Large intestine (tissue), 3 donors: ENCODE results near the gene FAM210A. TPM values are rescaled to one million over a fixed set of nuclear protein-coding genes. Genes with fewer than 3 reads are reported as not detected.
"Not testable (repeated sequence)": the region's sequence is repeated elsewhere in the genome, so short reads cannot be mapped to it uniquely, and the experiment has no call there.

ENCODE experiments used
- DNase-seq, 2 donors: peaks; one replicate each; pipeline versions ENCODE4 v3.0.0 to v3.0.0-alpha.2; 2013
- H3K27ac ChIP-seq: one replicate; pipeline ENCODE4 v1.5.1; 2013; ENCODE audit warnings: low read length
- H3K27me3 ChIP-seq: 2 replicates; pipeline ENCODE4 v1.6.1; 2013; ENCODE audit warnings: low read length; ENCODE audit not compliant: control insufficient read depth, insufficient read depth
- H3K36me3 ChIP-seq: 2 replicates; pipeline ENCODE4 v1.6.1; 2013; ENCODE audit warnings: low read length; ENCODE audit not compliant: control insufficient read depth, insufficient read depth
- H3K4me1 ChIP-seq: one replicate; pipeline ENCODE4 v1.6.1; 2013; ENCODE audit warnings: low read length; ENCODE audit not compliant: control insufficient read depth, insufficient read depth
- H3K4me3 ChIP-seq: one replicate; pipeline ENCODE4 v1.5.1; 2013; ENCODE audit warnings: low read length
- H3K9me3 ChIP-seq: one replicate; pipeline ENCODE4 v1.6.1; 2013; ENCODE audit warnings: mild to moderate bottlenecking, low read depth, low read length, moderate library complexity; ENCODE audit not compliant: control insufficient read depth
- WGBS: methylation state at CpG from one replicate; pipeline ENCODE4 v1.1.5; 2013; ENCODE audit warnings: low lambda C conversion rate; ENCODE audit not compliant: insufficient coverage; 5-methylcytosine and 5-hydroxymethylcytosine counted together
- polyA plus RNA-seq: library from polyadenylated mRNA; unstranded; fragments of 120-200 nt; gene quantifications from one replicate; pipeline ENCODE4 v1.2.1, GENCODE V29; 2013

The FAM210A gene
- polyA plus RNA-seq, 1 donor, result 16.7 TPM

DNA sequence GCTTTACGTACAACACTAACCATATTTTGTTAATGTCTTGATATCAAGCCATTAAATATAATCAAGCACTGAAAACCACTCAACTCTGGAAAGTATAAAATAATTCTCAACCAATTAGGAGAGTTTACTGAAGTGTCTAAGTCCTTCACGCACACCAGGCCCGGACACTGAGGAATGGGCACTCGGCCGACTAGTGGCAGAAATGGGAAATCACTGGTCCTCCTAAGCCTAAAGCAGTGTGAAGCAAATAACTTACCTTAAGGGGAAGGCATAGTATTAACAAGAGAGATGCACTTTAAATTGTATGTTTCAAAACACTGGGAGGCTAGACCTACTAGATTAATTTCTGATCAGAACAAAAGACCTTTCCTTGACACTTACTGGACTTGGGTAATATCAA, 45.7 kb downstream of the FAM210A start:
- no peak overlapping the region for H3K4me3 ChIP-seq
- no CpG with 5 or more reads among the region's 5 CpGs for WGBS
- peaks cover 3% of the 10 kb centered on the region for H3K36me3 ChIP-seq
- H3K27me3 ChIP-seq, result no peaks in the 10 kb centered on the region
- DNase-seq, result no peak
- H3K4me1 ChIP-seq, result no peaks in the 10 kb centered on the region
- no peak overlapping the region for H3K27ac ChIP-seq
- H3K9me3 ChIP-seq, result no peaks in the 10 kb centered on the region

DNA sequence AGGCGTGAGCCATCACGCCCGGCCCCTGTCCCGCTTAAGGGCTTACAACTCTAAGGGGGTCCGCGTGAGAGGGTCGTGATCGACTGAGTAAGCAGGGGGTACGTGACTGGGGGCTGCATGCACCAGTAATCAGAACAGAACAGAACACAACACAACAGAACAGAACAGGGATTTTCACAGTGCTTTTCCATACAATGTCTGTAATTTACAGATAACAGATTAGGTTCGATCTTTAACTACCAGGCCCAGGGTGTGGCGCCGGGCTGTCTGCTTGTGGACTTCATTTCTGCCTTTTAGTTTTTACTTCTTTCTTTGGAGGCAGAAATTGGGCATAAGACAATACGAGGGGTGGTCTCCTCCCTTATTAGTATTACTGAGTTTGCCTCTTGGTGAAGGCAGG, 49.0 kb downstream of the FAM210A start:
- not testable (repeated sequence) for H3K4me1 ChIP-seq, H3K9me3 ChIP-seq, H3K4me3 ChIP-seq, H3K27me3 ChIP-seq, H3K36me3 ChIP-seq, DNase-seq, H3K27ac ChIP-seq
- WGBS, result 100% methylated on average over 2 of the region's 13 CpGs

DNA sequence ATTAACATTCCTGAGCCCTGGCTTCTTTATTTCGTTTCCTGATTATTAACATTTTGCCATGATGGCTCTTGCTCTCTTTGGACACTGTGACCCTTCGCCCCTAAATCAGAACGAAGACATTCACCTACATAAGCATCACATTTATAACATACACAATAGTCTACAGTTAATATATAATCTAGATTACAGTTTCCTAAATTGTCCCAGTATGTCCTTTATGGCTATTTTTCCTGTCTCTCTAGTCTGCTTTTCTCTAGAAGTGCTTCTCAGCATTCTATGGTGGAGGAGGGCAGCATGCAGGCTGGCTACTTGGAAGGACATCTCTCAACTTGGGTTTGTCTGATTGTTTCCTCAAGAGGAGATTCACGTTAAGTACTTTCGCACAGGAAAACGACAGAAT, 49.9 kb downstream of the FAM210A start:
- no peak for DNase-seq
- Histone ChIP-seq H3K4me1 (no peaks in the 10 kb centered on the region), H3K9me3 (no peaks in the 10 kb centered on the region), H3K4me3 (no peak overlapping the region), H3K36me3 (no peaks in the 10 kb centered on the region), H3K27ac (no peak overlapping the region), H3K27me3 (no peaks in the 10 kb centered on the region)
- WGBS, result 77% methylated on average over 3 of the region's 6 CpGs

DNA sequence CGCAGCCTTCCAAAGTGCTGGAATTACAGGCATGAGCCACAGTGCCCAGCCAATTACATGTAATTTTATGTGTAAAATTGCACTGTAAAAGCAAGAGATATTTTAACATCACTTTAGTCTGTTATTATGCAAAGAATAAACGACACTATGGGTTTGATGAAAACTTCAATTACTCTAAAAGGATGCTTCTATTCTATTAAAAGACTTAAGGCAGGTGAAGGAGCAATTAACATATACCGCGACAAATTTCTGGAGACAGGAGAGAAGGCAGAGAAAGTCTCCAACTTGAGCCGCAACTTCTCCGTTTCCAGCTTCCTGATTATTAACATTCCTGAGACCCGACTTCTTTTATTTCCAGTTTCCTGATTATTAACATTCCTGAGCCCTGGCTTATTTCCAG, 53.7 kb downstream of the FAM210A start:
- no peak overlapping the region for H3K27ac ChIP-seq
- no peak for DNase-seq
- H3K4me1 ChIP-seq, result no peaks in the 10 kb centered on the region
- no peak overlapping the region for H3K4me3 ChIP-seq
- no peaks in the 10 kb centered on the region for H3K9me3 ChIP-seq
- peaks cover 14% of the 10 kb centered on the region for H3K36me3 ChIP-seq
- no peaks in the 10 kb centered on the region for H3K27me3 ChIP-seq
- WGBS, result 100% methylated on average over 4 of the region's 7 CpGs

DNA sequence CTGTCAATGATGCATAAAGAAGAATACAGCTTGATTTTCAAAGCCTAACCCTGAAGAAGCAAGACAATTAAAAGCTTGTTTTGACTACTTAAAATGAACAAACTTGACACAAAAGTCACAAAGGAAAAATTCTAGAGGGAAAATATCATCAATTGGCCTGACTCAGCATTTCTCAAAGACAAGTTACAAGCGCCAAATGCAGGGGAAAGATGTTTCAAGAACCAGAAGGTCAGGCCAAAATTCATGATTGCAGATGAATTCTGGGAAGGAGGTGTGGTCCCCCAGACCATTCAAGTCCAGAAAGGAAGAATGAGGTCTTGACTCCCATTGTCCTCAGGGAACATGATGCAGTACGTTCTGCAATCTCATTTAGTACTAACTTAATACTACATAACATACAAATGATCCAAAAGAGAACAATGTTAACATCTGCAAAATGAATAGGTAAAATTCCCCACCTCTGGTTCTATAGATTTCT, 64.5 kb downstream of the FAM210A start:
- Histone ChIP-seq H3K4me3 (no peak overlapping the region), H3K27me3 (no peaks in the 10 kb centered on the region), H3K4me1 (no peaks in the 10 kb centered on the region), H3K36me3 (peaks cover 6% of the 10 kb centered on the region), H3K9me3 (no peaks in the 10 kb centered on the region), H3K27ac (no peak overlapping the region)
- DNase-seq, result no peak
- no CpG with 5 or more reads among the region's 2 CpGs for WGBS

DNA sequence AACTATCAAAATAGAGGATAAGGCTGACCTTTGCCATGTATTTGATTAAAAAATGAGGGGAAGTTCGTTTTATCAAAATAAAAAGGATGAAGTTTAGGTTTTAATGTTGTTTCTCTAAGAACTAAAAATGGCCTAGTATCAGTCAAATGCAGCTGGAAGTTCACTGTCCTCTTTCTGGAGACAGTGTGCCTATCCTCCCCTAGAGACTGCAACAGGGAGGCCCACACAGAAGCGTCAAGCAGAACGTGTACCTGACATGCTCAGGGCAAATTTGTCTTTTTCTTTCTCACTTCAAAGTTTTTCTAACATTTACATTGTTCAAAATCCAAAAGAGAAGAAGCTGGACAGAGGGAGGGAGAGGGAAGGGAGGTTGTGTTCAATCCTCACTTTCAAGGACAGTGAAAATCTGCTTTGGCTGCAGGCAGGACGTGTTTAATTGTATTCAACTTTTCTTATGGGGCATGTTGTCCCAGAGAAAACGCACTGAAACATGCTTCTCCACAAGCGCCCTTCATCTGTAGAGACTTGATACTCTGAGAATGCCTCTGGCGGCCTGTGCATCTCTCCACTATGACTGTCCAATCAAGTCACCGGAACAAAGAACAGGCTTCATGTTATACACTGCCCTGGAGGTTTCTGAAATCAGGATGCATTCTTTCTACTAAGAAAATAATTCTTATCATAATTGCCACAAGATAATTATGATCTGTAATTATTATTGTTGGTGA, 65.1 kb downstream of the FAM210A start:
- Histone ChIP-seq H3K9me3 (no peaks in the 10 kb centered on the region), H3K27me3 (no peaks in the 10 kb centered on the region), H3K27ac (no peak overlapping the region), H3K4me1 (no peaks in the 10 kb centered on the region), H3K36me3 (peaks cover 5% of the 10 kb centered on the region), H3K4me3 (no peak overlapping the region)
- DNase-seq, result no peak
- WGBS, result 83% methylated on average over 1 of the region's 8 CpGs

DNA sequence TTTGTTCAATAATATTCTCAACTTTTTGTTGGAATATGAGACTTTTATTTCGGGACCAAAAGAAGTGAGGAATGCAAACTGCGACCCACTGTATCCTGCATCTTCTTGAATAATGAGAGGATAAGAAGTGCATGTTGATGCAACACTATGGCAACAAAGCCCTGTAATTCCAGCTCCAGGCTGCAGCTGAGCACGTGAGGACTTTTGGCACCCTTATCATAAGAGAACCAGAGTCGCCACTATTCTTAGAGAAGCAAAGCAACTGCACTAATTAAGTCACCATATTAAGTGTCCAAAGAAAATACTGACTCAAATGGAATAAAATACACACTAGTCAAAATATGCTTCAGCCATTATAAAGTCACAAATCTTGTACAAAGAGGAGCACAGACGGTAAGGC, 65.8 kb downstream of the FAM210A start:
- no peaks in the 10 kb centered on the region for H3K9me3 ChIP-seq
- WGBS, result 80% methylated on average over 1 of the region's 5 CpGs
- H3K27ac ChIP-seq, result no peak overlapping the region
- no peaks in the 10 kb centered on the region for H3K4me1 ChIP-seq
- H3K27me3 ChIP-seq, result no peaks in the 10 kb centered on the region
- H3K36me3 ChIP-seq, result peaks cover 3% of the 10 kb centered on the region
- peak in 1 of 2 donors; percentile 34 for DNase-seq
- no peak overlapping the region for H3K4me3 ChIP-seq

DNA sequence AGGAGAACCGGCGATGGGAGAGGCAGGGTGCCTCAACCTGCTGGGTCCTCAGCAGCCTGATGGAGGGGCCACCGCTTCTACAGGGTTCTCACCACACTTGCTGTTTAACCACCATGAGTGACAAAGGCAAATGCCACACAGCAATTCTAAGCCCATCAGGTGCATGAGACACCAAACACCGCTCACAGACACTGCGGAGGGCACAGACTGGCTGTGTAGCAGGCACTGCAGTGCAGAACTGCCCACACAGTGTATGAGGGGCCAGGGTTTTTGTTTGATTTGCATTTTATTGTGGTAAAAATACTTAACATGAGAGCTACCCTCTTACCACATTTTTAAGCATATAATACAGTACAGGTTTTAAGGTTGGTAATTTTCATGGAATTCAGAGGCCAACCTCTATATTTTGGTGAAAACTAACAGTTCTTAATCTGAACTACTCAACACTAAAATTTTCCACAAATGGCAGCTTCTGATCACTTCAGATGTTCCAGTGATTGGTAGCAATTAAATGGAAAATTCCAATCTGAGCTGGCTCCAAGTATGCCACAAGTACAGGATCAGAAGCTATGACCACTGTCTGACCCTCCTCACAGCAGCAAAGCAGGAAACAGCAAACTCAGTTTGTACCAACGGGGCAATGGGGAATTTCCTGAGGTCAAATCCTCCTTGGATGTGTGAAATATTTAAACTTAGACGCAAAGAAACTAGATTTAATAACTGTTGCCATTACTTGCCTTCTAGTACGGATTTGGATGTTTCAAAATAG, 67.7 kb downstream of the FAM210A start:
- no peak for DNase-seq
- Histone ChIP-seq H3K4me1 (no peaks in the 10 kb centered on the region), H3K27me3 (peaks cover 7% of the 10 kb centered on the region), H3K27ac (no peak overlapping the region), H3K9me3 (peaks cover 2% of the 10 kb centered on the region), H3K4me3 (no peak overlapping the region), H3K36me3 (peaks cover 3% of the 10 kb centered on the region)
- 50% methylated on average over 2 of the region's 8 CpGs for WGBS

DNA sequence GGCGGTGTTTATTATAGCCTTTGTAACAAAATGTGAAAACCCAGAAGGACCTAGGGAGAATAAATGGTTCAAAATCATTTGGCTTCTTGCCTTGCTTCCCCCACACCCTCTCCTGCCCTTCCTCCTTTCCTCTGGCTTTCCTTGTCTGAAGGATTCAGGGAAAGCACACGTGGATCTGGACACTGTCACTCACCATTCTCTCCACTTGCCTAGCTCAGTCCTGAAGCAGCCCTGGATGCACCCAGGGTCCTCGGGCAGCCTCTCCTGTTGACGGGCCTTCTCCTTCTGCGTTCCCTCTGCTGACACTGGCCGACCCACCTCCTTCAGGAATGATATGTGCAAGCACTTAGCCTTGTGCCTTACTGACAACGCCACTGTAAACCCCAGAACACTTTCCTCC, 68.4 kb downstream of the FAM210A start:
- Histone ChIP-seq H3K27me3 (peaks cover 8% of the 10 kb centered on the region), H3K36me3 (no peaks in the 10 kb centered on the region), H3K4me1 (no peaks in the 10 kb centered on the region), H3K27ac (no peak overlapping the region), H3K9me3 (peaks cover 2% of the 10 kb centered on the region), H3K4me3 (no peak overlapping the region)
- DNase-seq, result no peak
- WGBS, result 87% methylated on average over 3 of the region's 7 CpGs

DNA sequence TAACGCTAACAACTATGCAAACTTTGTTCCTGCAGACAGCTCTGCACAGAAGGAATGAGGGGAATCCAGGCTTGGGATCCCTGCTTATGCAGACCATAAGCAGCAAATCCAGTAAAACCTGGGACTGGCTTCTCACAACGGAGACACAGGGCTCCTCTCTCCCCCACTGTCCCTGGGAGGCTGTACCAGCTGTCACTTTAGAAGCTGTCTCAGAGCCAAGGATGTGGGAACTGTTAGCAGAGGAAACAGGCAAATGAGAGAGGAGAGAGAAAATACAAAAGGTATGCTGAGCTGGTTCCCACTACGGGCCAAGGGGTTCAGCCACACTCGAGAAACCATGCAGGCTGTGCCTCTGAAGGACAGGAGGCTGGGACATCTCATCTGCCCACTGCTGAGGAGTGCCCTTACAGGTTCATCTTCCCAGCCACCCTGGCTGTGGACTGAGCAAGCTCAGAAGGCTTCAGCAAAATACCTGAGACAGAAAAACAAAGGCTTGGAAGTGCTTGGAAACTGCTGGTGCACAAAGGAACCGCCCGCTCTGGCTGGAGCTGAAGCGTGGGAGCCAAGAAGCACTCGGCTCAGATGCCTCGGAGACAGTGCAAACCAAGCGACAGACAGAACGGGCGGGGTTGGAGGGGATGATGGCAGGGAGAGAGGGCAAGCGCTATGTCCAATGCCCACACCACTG, 72.5 kb downstream of the FAM210A start:
- H3K36me3 ChIP-seq, result no peaks in the 10 kb centered on the region
- no peak overlapping the region for H3K4me3 ChIP-seq
- no peak overlapping the region for H3K27ac ChIP-seq
- peaks cover 8% of the 10 kb centered on the region for H3K27me3 ChIP-seq
- no peaks in the 10 kb centered on the region for H3K4me1 ChIP-seq
- H3K9me3 ChIP-seq, result peaks cover 2% of the 10 kb centered on the region
- no CpG with 5 or more reads among the region's 13 CpGs for WGBS
- DNase-seq, result no peak
